Stimulated activated CD8-positive, alpha-beta memory T cell treated with anti-CD3 and anti-CD28 coated beads, Interleukin-12 subunit alpha, Interleukin-12 subunit beta, amount 100 ng/mL, for 1 hour (primary cell): ENCODE measurements around the gene ABLIM2.

ENCODE experiments used
- DNase-seq: peaks from one replicate; pipeline ENCODE4 v3.0.0-alpha.2; 2020; ENCODE audit warnings: low read depth

Gene ABLIM2

GRCh38 chr4:8158710-8159536 lies at the start of gene ABLIM2:
ABLIM2 (minus strand) TSS chr4:8158813; CDS start chr4:8158689, 124 bp downstream.
- DNase-seq: peak; percentile 97

GRCh38 chr4:8207314-8207713 lies 48.7 kb upstream of the ABLIM2 start:
- DNase-seq: no peak

DNA sequence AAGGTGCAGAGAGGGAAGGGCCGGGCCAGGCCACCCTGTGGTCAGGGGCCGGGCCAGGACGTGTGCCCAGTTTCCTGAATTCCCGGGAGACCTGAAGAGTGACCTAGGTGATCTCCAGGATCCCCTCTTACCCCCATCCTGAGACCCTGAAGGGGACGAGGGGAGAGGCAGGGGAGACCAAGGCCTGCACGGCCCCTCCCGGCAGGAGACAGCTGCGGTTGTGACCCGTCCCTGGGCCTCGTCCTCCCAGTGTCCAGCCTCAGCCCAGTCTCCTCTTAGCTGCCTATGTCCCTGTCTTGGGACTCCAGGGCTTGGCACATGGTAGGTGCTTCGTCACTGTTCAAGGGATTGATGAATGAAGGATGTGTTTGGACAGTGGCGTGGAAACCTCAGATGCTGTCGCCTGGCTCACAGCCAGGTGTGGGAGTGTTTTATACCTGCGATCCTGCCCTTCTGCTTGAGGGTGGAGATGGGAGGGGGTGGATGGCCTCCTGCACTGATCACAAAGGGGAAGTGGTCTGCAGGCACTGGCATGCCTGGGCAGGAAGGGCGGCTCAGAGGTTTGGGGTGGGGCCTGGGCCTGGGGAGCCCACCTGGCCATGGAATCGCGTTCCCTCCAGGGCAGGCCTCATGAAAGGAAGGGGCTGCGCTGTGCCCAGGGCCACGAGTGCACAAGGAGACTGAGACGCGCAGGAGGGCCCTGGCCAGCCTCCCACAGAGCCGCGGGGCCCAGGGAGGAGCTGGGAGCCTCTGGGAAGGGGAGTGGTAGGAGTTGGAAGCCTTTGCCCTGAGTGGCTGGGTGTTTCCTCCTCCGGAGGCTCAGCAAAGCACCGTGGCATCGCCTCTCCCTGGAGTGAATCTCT lies 47.4 kb upstream of the ABLIM2 start:
- no peak for DNase-seq

- DNase-seq: no peak
These were observed 46.7 kb upstream of the ABLIM2 start for GRCh38 chr4:8205241-8205707.

GRCh38 chr4:8204576-8205227 lies 46.1 kb upstream of the ABLIM2 start:
- DNase-seq: no peak

DNA sequence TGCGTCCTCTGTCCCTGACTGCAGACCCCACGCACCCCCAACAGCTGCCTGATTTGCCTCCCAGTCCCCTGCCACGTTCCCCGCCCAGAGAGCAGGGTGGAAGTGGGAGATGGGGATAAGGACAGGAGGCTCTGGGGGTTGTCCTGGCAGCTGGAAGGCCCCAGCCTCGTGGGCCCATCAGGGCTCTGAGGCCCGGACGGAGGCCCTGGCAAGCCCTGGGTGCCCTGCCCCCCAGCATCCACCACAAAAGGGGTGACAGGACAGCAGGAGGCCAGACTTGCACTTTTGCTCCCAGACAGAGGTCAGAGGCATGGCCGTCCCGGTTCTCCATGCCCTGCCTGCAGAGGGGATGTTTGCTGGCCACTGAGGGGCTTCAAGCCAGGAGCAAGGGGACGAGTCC lies 45.2 kb upstream of the ABLIM2 start:
- no peak for DNase-seq

GRCh38 chr4:8203052-8203401 lies 44.4 kb upstream of the ABLIM2 start:
- DNase-seq: no peak

- no peak for DNase-seq
These were observed 43.8 kb upstream of the ABLIM2 start for GRCh38 chr4:8202108-8203051.

DNA sequence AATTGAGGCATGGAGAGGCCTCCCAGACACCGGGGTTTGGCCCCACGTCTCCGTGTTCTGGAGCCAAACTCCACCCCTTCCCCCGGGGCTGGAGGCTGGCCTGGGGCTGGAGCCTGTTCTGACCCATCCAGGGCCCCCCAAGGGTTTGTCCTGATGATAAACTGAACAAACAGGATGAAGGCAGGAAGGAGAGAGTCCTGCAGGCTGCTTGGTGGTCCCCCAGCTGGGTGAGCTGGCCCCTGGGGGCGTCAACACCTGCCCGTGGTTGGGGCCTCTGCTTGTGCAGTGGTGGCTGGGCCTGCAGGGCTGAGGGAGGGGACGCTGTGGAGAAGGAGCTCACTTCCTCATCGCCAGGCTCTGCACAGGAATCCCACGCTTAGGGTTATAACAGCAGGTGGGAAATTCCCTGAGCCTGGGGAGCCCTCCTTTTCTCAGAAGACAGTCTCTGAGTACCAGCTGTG lies 42.7 kb upstream of the ABLIM2 start:
- DNase-seq: no peak

DNA sequence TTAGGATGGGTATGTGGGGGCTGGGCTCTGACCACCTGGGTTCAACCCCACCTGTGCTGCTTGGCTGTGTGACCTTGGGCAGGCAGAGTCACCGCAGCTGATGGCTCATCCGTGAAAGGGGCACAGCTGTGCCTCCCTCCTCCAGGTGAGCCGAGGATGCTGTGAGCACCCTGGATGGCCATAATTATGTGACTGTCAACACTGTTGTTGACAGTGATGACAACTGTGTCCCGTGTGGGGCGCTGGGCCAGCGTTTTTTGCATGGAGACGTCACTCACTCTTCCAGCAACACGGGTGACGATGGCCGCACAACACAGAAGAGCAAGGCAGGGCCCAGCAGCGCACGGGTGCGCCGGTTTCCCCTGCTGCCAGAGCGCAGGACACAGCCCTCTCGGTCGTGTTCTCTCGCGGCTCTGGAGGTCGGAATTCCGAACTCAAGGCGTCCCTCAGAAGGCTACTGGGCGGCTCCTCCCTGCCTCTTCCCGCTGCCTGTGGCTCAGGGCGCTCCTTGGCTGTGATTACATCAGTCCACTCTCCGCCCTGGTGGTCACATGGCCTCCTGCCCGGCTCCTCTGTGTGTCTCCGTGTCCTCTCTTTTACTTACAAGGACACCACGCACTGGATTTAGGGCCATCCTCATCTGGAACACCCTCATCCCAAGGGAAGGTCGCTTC lies 41.8 kb upstream of the ABLIM2 start:
- DNase-seq: no peak

DNA sequence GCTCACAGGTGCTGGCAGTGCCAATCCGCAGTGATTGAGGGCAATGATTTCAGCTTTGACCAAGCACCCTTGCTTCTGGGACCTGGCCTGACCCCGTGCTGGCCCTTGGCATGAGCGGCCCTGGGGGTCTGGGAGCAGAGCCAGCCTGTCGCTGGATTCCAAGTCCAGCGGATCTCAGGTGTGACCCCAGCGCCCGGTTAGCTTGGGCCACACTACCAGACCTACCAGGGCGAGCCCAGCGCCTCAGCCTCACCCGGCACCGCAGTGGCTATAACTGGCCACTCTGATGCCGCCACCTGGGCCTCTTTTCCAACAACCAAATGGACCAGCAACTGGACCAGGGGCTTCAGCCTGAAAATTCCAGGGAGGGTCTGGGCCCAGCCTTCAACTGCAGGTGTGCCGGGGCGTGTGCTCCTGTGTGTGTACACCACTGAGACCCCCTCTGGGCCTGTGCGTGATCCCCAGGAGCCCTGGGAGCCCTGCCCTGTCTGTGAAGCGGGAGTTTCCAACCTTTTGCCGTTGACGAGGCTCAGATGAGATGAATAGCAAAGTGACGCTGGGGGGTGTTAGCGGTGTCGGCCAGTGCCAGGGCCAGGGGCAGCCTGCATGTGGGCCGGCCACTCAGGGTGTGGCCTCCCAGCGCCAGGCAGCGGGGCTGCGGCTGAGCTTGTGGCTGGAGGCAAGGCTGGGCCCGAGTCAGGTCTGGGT lies 41.1 kb upstream of the ABLIM2 start:
- DNase-seq: no peak

DNA sequence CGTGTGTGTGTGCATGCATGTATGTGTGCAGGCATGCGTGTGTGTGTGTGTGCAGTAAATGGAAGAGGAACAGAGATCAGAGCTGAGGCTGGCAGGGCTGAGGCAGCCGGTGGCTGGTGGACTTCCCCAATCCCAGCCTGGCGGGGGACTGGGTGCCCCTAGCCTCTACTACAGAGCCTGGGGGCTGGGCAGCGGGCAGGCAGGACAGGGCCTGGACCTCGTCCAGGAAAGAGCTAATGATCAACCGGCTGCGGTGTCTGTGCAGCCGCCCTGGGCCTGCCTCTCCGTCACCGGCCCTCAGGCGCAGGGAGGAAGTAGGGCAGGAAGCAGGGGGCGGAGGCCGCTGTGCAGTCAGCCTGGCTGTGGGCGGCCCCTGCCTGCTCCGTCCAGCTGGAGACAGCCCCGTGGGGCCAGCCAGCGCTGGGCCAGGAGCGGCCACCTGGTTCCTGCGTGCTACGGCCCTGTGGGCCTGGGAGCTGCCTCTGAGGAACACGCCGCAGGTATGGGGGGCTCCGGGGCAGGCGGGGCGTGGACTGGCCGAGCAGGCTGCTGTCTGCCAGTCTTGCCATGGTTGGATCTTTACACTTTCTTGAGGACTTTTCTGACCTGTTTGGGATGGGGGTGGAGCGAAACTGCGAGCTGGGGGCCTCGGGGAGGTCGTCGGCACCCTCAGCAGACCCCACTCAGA lies 40.4 kb upstream of the ABLIM2 start, which contains the start of gene SH3TC1:
SH3TC1 (plus strand) TSS at position 385 of the 688 bp plus-strand sequence. CDS start 5,905 bp downstream, outside the sequence.
- DNase-seq: peak; percentile 27

- DNase-seq: no peak
These were observed 39.7 kb upstream of the ABLIM2 start for GRCh38 chr4:8198206-8198905.

GRCh38 chr4:8197521-8197920 lies 38.9 kb upstream of the ABLIM2 start:
- DNase-seq: no peak

DNA sequence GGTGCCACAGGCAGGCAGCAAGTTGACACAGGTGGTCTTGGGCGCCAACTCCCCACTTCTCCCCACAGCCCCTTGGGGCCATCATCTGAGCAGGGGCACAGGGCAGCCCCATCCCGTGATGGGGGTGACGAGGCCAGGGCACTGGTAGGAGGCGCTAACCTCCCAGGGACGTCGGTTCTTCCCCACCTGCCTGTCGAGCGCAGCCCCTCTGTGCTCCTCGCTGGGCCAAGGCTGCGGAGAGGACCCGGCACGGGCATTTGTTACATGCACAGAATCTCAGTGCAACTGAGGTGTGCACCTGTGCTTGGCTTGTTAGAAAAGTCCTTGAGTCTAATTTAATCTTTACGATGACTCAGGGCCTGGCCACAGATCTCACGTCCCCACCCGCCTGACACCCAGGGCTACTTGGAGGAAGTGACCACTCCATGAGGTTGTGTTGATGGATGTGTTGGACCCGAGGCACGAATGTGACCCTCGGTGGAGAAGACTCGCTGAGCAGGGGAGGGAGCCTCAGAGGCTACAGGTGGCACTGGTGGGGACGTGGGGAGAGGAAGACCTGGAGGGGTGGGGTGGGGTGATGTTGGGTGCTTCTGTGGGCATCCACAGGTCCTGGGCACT lies 37.3 kb upstream of the ABLIM2 start:
- DNase-seq: no peak

- DNase-seq: no peak
These were observed 36.8 kb upstream of the ABLIM2 start for GRCh38 chr4:8195431-8195830.

- no peak for DNase-seq
These were observed 36.0 kb upstream of the ABLIM2 start for GRCh38 chr4:8194306-8195242.
